ENCODE results near the gene CEMIP. TPM values are rescaled to one million over a fixed set of nuclear protein-coding genes. Genes with fewer than 3 reads are reported as not detected.

Gene CEMIP
- total RNA-seq, 4 donors from 2014 or later: 0.27 to 0.32 TPM; not detected in 2

DNA sequence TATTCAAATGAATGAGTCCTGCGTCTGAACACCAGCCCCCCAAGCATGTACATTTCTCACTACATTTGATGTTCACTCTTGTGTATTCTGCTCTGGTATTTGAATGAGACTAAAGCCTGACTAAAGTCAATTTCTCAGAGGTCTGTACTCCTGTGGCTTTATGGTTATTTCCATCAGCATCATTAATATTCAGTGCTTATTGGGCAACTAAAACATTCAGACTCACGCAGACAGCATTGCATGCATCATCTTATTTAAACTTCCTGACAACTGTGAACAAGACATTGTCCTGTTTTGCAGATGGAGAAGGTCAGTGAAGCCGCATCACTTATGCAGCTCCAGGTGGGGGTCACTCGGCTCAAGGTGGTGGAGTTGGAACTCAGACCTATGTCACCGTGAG is 11.1 kb downstream of the CEMIP start:
- Histone ChIP-seq H3K27ac (no peak overlapping the region), H3K4me1 (no peaks in the 10 kb centered on the region), H3K9me3 (no peaks in the 10 kb centered on the region), H3K27me3 (no peaks in the 10 kb centered on the region), H3K36me3 (no peaks in the 10 kb centered on the region), H3K4me3 (no peak overlapping the region)
- TF ChIP-seq POLR2AphosphoS5 (IDR thresholded peaks at IDR 0.05): no peak
- no peak for TF ChIP-seq POLR2A (IDR thresholded peaks at IDR 0.05)
- TF ChIP-seq EP300 (IDR thresholded peaks at IDR 0.05; ENCODE audit: low read depth): no peak
- no peak for TF ChIP-seq CTCF (IDR thresholded peaks at IDR 0.05)
- DNase-seq: no peak
- intact Hi-C loops (cut with DNase I; ENCODE audit: low total_unique reads): no loop called here
- in situ Hi-C loops (cut with MboI; ENCODE audit: low pct_ligation_motif_present in 1 of 4, low pct_unique_long_range_greater_than_20kb in 1 of 4, low sequenced_read_pairs in 3 of 4): loop anchor here in 2 of 4 donors (25.0 kb wide), 1 partner anchor 172 kb away; no protein-coding TSS in a partner anchor
- WGBS, 2 donors (ENCODE audit: low coverage in 1 of 2): 80 to 83% methylated on average over 1 to 5 of the region's 5 CpGs

- Histone ChIP-seq H3K9me3 (no peaks in the 10 kb centered on the region), H3K36me3 (no peaks in the 10 kb centered on the region), H3K27ac (no peak overlapping the region), H3K4me1 (no peaks in the 10 kb centered on the region), H3K27me3 (no peaks in the 10 kb centered on the region), H3K4me3 (no peak overlapping the region)
- intact Hi-C loops (cut with DNase I; ENCODE audit: low total_unique reads): no loop called here
- 94% methylated on average over 1 of the region's 1 CpG; no CpG with 5 or more reads in 1 of the 2 donors for WGBS, 2 donors (ENCODE audit: low coverage in 1 of 2)
- TF ChIP-seq EP300 (IDR thresholded peaks at IDR 0.05; ENCODE audit: low read depth): no peak
- no peak for DNase-seq
- in situ Hi-C loops (cut with MboI; ENCODE audit: low pct_ligation_motif_present in 1 of 4, low pct_unique_long_range_greater_than_20kb in 1 of 4, low sequenced_read_pairs in 3 of 4): loop anchor here in 2 of 4 donors (25.0 kb wide), 1 partner anchor 171 kb away; no protein-coding TSS in a partner anchor
These were observed 11.8 kb downstream of the CEMIP start for GRCh38 chr15:80791004-80791403.

GRCh38 chr15:80796407-80796806 is 17.2 kb downstream of the CEMIP start:
- no peak overlapping the region for H3K4me3 ChIP-seq
- H3K9me3 ChIP-seq: no peaks in the 10 kb centered on the region
- no peak for DNase-seq
- no peak overlapping the region for H3K27ac ChIP-seq
- intact Hi-C loops (cut with DNase I; ENCODE audit: low total_unique reads): no loop called here
- 65 to 70% methylated on average over 4 to 5 of the region's 5 CpGs for WGBS, 2 donors (ENCODE audit: low coverage in 1 of 2)
- TF ChIP-seq EP300 (IDR thresholded peaks at IDR 0.05; ENCODE audit: low read depth): no peak
- no peak for TF ChIP-seq POLR2AphosphoS5 (IDR thresholded peaks at IDR 0.05)
- TF ChIP-seq POLR2A (IDR thresholded peaks at IDR 0.05): no peak
- no peak for TF ChIP-seq CTCF (IDR thresholded peaks at IDR 0.05)
- in situ Hi-C loops (cut with MboI; ENCODE audit: low pct_ligation_motif_present in 1 of 4, low pct_unique_long_range_greater_than_20kb in 1 of 4, low sequenced_read_pairs in 3 of 4): loop anchor here in 2 of 4 donors (25.0 kb wide), 1 partner anchor 166 kb away; no protein-coding TSS in a partner anchor
- H3K4me1 ChIP-seq: no peaks in the 10 kb centered on the region
- H3K36me3 ChIP-seq: no peaks in the 10 kb centered on the region
- no peaks in the 10 kb centered on the region for H3K27me3 ChIP-seq

GRCh38 chr15:80798911-80799310 is 19.7 kb downstream of the CEMIP start:
- in situ Hi-C loops (cut with MboI; ENCODE audit: low pct_ligation_motif_present in 1 of 4, low pct_unique_long_range_greater_than_20kb in 1 of 4, low sequenced_read_pairs in 3 of 4): loop anchor here in 2 of 4 donors (25.0 kb wide), 1 partner anchor 163 kb away; no protein-coding TSS in a partner anchor

More at GRCh38 chr15:80798911-80799310, 19.7 kb downstream of the CEMIP start:
- no peaks in the 10 kb centered on the region for H3K36me3 ChIP-seq
- H3K4me3 ChIP-seq: no peak overlapping the region
- WGBS, 2 donors (ENCODE audit: low coverage in 1 of 2): 85 to 86% methylated on average over 1 to 3 of the region's 3 CpGs
- H3K4me1 ChIP-seq: no peaks in the 10 kb centered on the region
- intact Hi-C loops (cut with DNase I; ENCODE audit: low total_unique reads): no loop called here
- TF ChIP-seq POLR2AphosphoS5 (IDR thresholded peaks at IDR 0.05) (no peak), EP300 (IDR thresholded peaks at IDR 0.05; ENCODE audit: low read depth) (no peak), CTCF (IDR thresholded peaks at IDR 0.05) (no peak), POLR2A (IDR thresholded peaks at IDR 0.05) (no peak)
- H3K9me3 ChIP-seq: no peaks in the 10 kb centered on the region
- H3K27me3 ChIP-seq: no peaks in the 10 kb centered on the region
- DNase-seq: no peak
- no peak overlapping the region for H3K27ac ChIP-seq

Data from transverse colon (tissue), 4 donors.